Stimulated activated CD4-positive, alpha-beta T cell treated with anti-CD3 and anti-CD28 coated beads, Interleukin-15, amount 100 ng/mL, for 24 hours (primary cell): ENCODE measurements around the gene PSMB11.

Source experiments
- DNase-seq: peaks from one replicate; pipeline ENCODE4 v3.0.0-alpha.2; 2020

The PSMB11 gene

GRCh38 chr14:23015618-23016017 lies 26.4 kb upstream of the PSMB11 start:
- no peak for DNase-seq

GRCh38 chr14:23017091-23017490 lies 24.9 kb upstream of the PSMB11 start:
- DNase-seq, result no peak

GRCh38 chr14:23018107-23018506 lies 23.9 kb upstream of the PSMB11 start:
- DNase-seq, result no peak

GRCh38 chr14:23020143-23021128 lies 21.6 kb upstream of the PSMB11 start:
- DNase-seq, result no peak

GRCh38 chr14:23021434-23021833 lies 20.6 kb upstream of the PSMB11 start:
- no peak for DNase-seq

GRCh38 chr14:23021889-23022442 lies 20.0 kb upstream of the PSMB11 start:
- DNase-seq, result no peak

GRCh38 chr14:23023022-23023794 lies 18.8 kb upstream of the PSMB11 start:
- no peak for DNase-seq

GRCh38 chr14:23023795-23024152 lies 18.2 kb upstream of the PSMB11 start:
- no peak for DNase-seq

- no peak for DNase-seq
Measured at GRCh38 chr14:23024612-23025075, 17.4 kb upstream of the PSMB11 start.

- peak; percentile 40 for DNase-seq
Measured at GRCh38 chr14:23025151-23025814, 16.7 kb upstream of the PSMB11 start.

- peak; percentile 33 for DNase-seq
Measured at GRCh38 chr14:23028799-23029198, 13.2 kb upstream of the PSMB11 start.

GRCh38 chr14:23030936-23031335 lies 11.1 kb upstream of the PSMB11 start:
- DNase-seq, result no peak

- DNase-seq, result no peak
Measured at GRCh38 chr14:23033251-23033727, 8.7 kb upstream of the PSMB11 start.

- no peak for DNase-seq
Measured at GRCh38 chr14:23033801-23034497, 8.1 kb upstream of the PSMB11 start.

- peak; percentile 91 for DNase-seq
Measured at GRCh38 chr14:23034498-23035302, 7.3 kb upstream of the PSMB11 start, which contains the start of gene PSMB5. Gene PSMB5 (minus strand): TSS chr14:23034900. CDS start chr14:23034881, 19 bp downstream.

- no peak for DNase-seq
Measured at GRCh38 chr14:23035303-23036144, 6.5 kb upstream of the PSMB11 start.

- DNase-seq, result no peak
Measured at GRCh38 chr14:23040100-23040499, 1.9 kb upstream of the PSMB11 start.

- DNase-seq, result no peak
Measured at GRCh38 chr14:23041729-23042128, 283 bp upstream of the PSMB11 start.

- DNase-seq, result no peak
Measured at GRCh38 chr14:23043145-23043544, 1.1 kb downstream of the PSMB11 start.

GRCh38 chr14:23043754-23044153 lies 1.7 kb downstream of the PSMB11 start:
- DNase-seq, result no peak
